Gastrocnemius medialis (tissue), 4 donors: ENCODE results near the gene PUS7L. TPM values are rescaled to one million over a fixed set of nuclear protein-coding genes. Genes with fewer than 3 reads are reported as not detected.
"Not testable (repeated sequence)": the region's sequence is repeated elsewhere in the genome, so short reads cannot be mapped to it uniquely, and the experiment has no call there.

ENCODE experiments used
- ATAC-seq, 2 donors: fragments of 150-250 bp; one replicate each; pipeline ENCODE4 v1.9.1; 2016
- DNase-seq, 2 donors: peaks; one replicate each; pipeline ENCODE4 v3.0.0-alpha.2; 2019
- H3K27ac ChIP-seq, 4 donors: fragments of 200-600 bp; sonication (generic); 1 replicate in 1 of 4; 2 replicates in 3 of 4; pipeline ENCODE4 v1.5.1; 2016 to 2018; ENCODE audit warnings: mild to moderate bottlenecking in 2 of 4, moderate library complexity in 1 of 4
- H3K27me3 ChIP-seq, 3 donors: fragments of 200-600 bp; sonication (generic) in 2 of 3; 1 replicate in 1 of 3; 2 replicates in 2 of 3; pipeline versions ENCODE4 v1.5.1 to v1.6.0; 2016 to 2019; ENCODE audit warnings: mild to moderate bottlenecking in 1 of 3, moderate library complexity in 1 of 3
- H3K36me3 ChIP-seq, 2 donors: fragments of 200-600 bp; sonication (generic) in 1 of 2; one replicate each; pipeline ENCODE4 v1.5.1; 2017 to 2018
- H3K4me1 ChIP-seq, 2 donors: fragments of 200-600 bp; sonication (generic) in 1 of 2; one replicate each; pipeline ENCODE4 v1.5.1; 2016 to 2017; ENCODE audit warnings: mild to moderate bottlenecking in 2 of 2
- H3K4me3 ChIP-seq, 4 donors: fragments of 200-600 bp; sonication (generic) in 3 of 4; 1 replicate in 1 of 4; 2 replicates in 3 of 4; pipeline ENCODE4 v1.5.1; 2016 to 2019; ENCODE audit warnings: mild to moderate bottlenecking in 2 of 4
- H3K9me3 ChIP-seq, 3 donors: fragments of 200-600 bp; sonication (generic) in 2 of 3; 1 replicate in 1 of 3; 2 replicates in 2 of 3; pipeline ENCODE4 v1.5.1; 2016 to 2019
- CTCF ChIP-seq, 5 experiments: fragments of 450-650 bp in 3 of 5; fragments of 200-600 bp in 2 of 5; sonication (generic) in 2 of 5; IDR thresholded peaks in 4 of 5; conservative IDR thresholded peaks in 1 of 5; 1 replicate in 4 of 5; 2 replicates in 1 of 5; pipeline ENCODE4 v1.5.1; 2016 to 2019; ENCODE audit warnings: antibody characterized with exemption in 5 of 5, mild to moderate bottlenecking in 3 of 5, moderate library complexity in 3 of 5
- POLR2A ChIP-seq, 2 donors: fragments of 450-650 bp; IDR thresholded peaks; one replicate each; pipeline ENCODE4 v1.6.1; 2017; ENCODE audit warnings: antibody characterized with exemption in 2 of 2, mild to moderate bottlenecking in 2 of 2, moderate library complexity in 2 of 2
- in situ Hi-C, 4 donors: fragments of 200-750 bp; cut with MboI; loops; one replicate each; pipeline versions ENCODE4 v1.15.0 to v1.8.0; 2017; ENCODE audit warnings: low sequenced_read_pairs in 4 of 4
- intact Hi-C: fragments of 100-400 bp; cut with DNase I; formaldehyde crosslinking; loops from one replicate; pipeline ENCODE4 v1.15.1; 2023; ENCODE audit warnings: low total_unique reads
- total RNA-seq, 4 donors: library from RNA; depleted of rRNA; stranded (reverse); fragments of >200 nt; gene quantifications; one replicate each; pipeline versions ENCODE4 v1.1.0 to v1.2.3, GENCODE V29; 2016

The PUS7L gene
- total RNA-seq, 4 donors from 2014 or later, result 2.0 to 5.8 (median 3.7) TPM

DNA sequence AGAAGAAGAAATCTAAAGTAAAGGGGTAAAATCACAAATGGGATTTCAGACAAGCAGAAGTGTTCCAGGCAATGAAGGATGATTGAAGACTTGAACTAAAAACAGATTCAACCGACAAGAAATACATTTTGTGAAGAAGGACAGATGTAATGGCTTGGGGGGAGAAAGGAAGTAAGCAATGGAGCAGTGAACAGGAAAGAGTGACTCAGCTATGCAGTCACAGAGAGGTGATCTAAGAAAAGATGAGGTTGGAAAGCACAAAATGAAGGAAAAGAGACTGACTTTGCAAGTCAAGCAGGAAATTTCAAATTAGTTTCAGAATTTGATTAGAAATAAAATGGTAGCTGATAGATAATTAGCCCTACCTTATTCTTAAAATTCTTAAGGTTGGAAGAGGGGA, 66.5 kb downstream of the PUS7L start:
- intact Hi-C loops, result no loop called here
- H3K36me3 ChIP-seq, result no peaks in the 10 kb centered on the region
- ATAC-seq (no peak), DNase-seq (no peak)
- in situ Hi-C loops, result no loop called here
- TF ChIP-seq POLR2A (IDR thresholded peaks at IDR 0.05), result no peak
- no peak for TF ChIP-seq CTCF (IDR thresholded peaks at IDR 0.05 in 4 of 5, conservative IDR thresholded peaks at IDR 0.05 in 1 of 5)
- H3K27ac ChIP-seq, result no peak overlapping the region
- no peaks in the 10 kb centered on the region for H3K4me1 ChIP-seq
- H3K9me3 ChIP-seq, result no peaks in the 10 kb centered on the region
- no peak overlapping the region for H3K4me3 ChIP-seq
- no peaks in the 10 kb centered on the region for H3K27me3 ChIP-seq

DNA sequence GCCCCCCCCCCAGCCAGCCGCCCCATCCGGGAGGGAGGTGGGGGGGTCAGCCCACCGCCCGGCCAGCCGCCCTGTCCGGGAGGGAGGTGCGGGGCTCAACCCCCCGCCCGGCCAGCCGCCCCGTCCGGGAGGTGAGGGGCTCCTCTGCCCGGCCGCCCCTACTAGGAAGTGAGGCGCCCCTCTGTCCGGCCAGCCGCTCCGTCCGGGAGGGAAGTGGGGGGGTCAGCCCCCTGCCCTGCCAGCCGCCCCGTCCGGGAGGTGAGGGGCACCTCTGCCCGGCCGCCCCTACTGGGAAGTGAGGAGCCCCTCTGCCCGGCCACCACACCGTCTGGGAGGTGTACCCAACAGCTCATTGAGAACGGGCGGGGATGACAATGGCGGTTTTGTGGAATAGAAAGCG, 73.1 kb downstream of the PUS7L start:
- H3K27me3 ChIP-seq, intact Hi-C loops, H3K27ac ChIP-seq, H3K4me3 ChIP-seq, ATAC-seq, H3K9me3 ChIP-seq, H3K36me3 ChIP-seq, H3K4me1 ChIP-seq, in situ Hi-C loops, DNase-seq: not testable (repeated sequence)

GRCh38 chr12:43676183-43676813, 82.3 kb downstream of the PUS7L start:
- Histone ChIP-seq H3K4me1 (no peaks in the 10 kb centered on the region), H3K4me3 (no peak overlapping the region), H3K27me3 (no peaks in the 10 kb centered on the region), H3K36me3 (no peaks in the 10 kb centered on the region), H3K27ac (no peak overlapping the region), H3K9me3 (no peaks in the 10 kb centered on the region)
- TF ChIP-seq CTCF (IDR thresholded peaks at IDR 0.05 in 4 of 5, conservative IDR thresholded peaks at IDR 0.05 in 1 of 5) (no peak), POLR2A (IDR thresholded peaks at IDR 0.05) (no peak)
- no peak for ATAC-seq
- no peak for DNase-seq
- in situ Hi-C loops, result no loop called here
- intact Hi-C loops, result no loop called here

GRCh38 chr12:43675048-43675904, 83.3 kb downstream of the PUS7L start:
- Histone ChIP-seq H3K27me3 (no peaks in the 10 kb centered on the region), H3K36me3 (no peaks in the 10 kb centered on the region), H3K4me3 (no peak overlapping the region), H3K4me1 (no peaks in the 10 kb centered on the region), H3K9me3 (no peaks in the 10 kb centered on the region), H3K27ac (no peak overlapping the region)
- intact Hi-C loops (no loop called here), in situ Hi-C loops (no loop called here)
- TF ChIP-seq POLR2A (IDR thresholded peaks at IDR 0.05), result no peak
- TF ChIP-seq CTCF (IDR thresholded peaks at IDR 0.05 in 4 of 5, conservative IDR thresholded peaks at IDR 0.05 in 1 of 5), result no peak
- ATAC-seq, result no peak
- DNase-seq, result no peak

GRCh38 chr12:43669373-43669772, 89.2 kb downstream of the PUS7L start:
- TF ChIP-seq CTCF (IDR thresholded peaks at IDR 0.05 in 4 of 5, conservative IDR thresholded peaks at IDR 0.05 in 1 of 5) (no peak), POLR2A (IDR thresholded peaks at IDR 0.05) (no peak)
- no peaks in the 10 kb centered on the region for H3K4me1 ChIP-seq
- intact Hi-C loops, result no loop called here
- in situ Hi-C loops, result no loop called here
- H3K27me3 ChIP-seq, result no peaks in the 10 kb centered on the region
- no peaks in the 10 kb centered on the region for H3K36me3 ChIP-seq
- ATAC-seq (no peak), DNase-seq (no peak)
- no peaks in the 10 kb centered on the region for H3K9me3 ChIP-seq
- H3K27ac ChIP-seq, result no peak overlapping the region
- H3K4me3 ChIP-seq, result no peak overlapping the region
